Stomach (tissue), 9 donors: Measurements from ENCODE around the gene ARFGAP1. TPM values are rescaled to one million over a fixed set of nuclear protein-coding genes. Genes with fewer than 3 reads are reported as not detected.
"Not testable (repeated sequence)": the region's sequence is repeated elsewhere in the genome, so short reads cannot be mapped to it uniquely, and the experiment has no call there.

Experiments used
- DNase-seq, 2 donors: peaks; one replicate each; pipeline versions ENCODE4 v3.0.0 to v3.0.0-alpha.2; 2013 to 2019
- H3K27ac ChIP-seq, 5 donors: fragments of 200-600 bp in 4 of 5; sonication (generic) in 4 of 5; one replicate each; pipeline ENCODE4 v1.5.1; 2013 to 2019; ENCODE audit warnings: mild to moderate bottlenecking in 1 of 5, moderate library complexity in 1 of 5
- H3K27me3 ChIP-seq, 3 donors: fragments of 200-600 bp; sonication (generic); one replicate each; pipeline ENCODE4 v1.5.1; 2017 to 2019; ENCODE audit warnings: mixed run types in 1 of 3
- H3K36me3 ChIP-seq, 4 donors: fragments of 200-600 bp; sonication (generic); 1 replicate in 3 of 4; 2 replicates in 1 of 4; pipeline ENCODE4 v1.5.1; 2016 to 2019
- H3K4me1 ChIP-seq, 4 donors: fragments of 200-600 bp; sonication (generic); one replicate each; pipeline ENCODE4 v1.5.1; 2016 to 2019
- H3K4me3 ChIP-seq, 4 donors: fragments of 200-600 bp; sonication (generic) in 3 of 4; one replicate each; pipeline ENCODE4 v1.5.1; 2016 to 2019; ENCODE audit warnings: mild to moderate bottlenecking in 1 of 4
- H3K9me3 ChIP-seq, 4 donors: fragments of 200-600 bp; sonication (generic); one replicate each; pipeline ENCODE4 v1.5.1; 2016 to 2019
- CTCF ChIP-seq, 7 experiments: fragments of 450-650 bp in 4 of 7; fragments of 200-600 bp in 3 of 7; sonication (generic) in 3 of 7; IDR thresholded peaks; one replicate each; pipeline ENCODE4 v1.5.1; 2016 to 2019; ENCODE audit warnings: antibody characterized with exemption in 7 of 7, control low read depth in 2 of 7, mild to moderate bottlenecking in 1 of 7
- EP300 ChIP-seq: sonication (generic); formaldehyde crosslinking; IDR thresholded peaks from one replicate; pipeline ENCODE4 v1.6.1; 2017; ENCODE audit warnings: antibody characterized with exemption
- POLR2A ChIP-seq, 4 donors: fragments of 450-650 bp; IDR thresholded peaks; one replicate each; pipeline ENCODE4 v1.6.1; 2016; ENCODE audit warnings: antibody characterized with exemption in 4 of 4, control low read depth in 2 of 4, mild to moderate bottlenecking in 1 of 4, moderate library complexity in 1 of 4
- POLR2AphosphoS5 ChIP-seq, 3 donors: sonication (generic); formaldehyde crosslinking; IDR thresholded peaks; one replicate each; pipeline ENCODE4 v1.6.1; 2016; ENCODE audit warnings: antibody characterized with exemption in 3 of 3
- WGBS, 5 donors: extraction: QIAGEN DNeasy Blood & Tissue Kit in 3 of 5; methylation state at CpG; one replicate each; pipeline versions ENCODE4 v1.1.5 to v1.1.7; 2013 to 2018; 5-methylcytosine and 5-hydroxymethylcytosine counted together
- intact Hi-C: fragments of 100-400 bp; cut with DNase I; formaldehyde crosslinking; loops from one replicate; pipeline ENCODE4 v1.15.1; 2023; ENCODE audit warnings: low total_unique reads
- polyA plus RNA-seq, 3 donors: library from polyadenylated mRNA; stranded (reverse); fragments of 200-250 nt; gene quantifications; one replicate each; pipeline ENCODE4 v1.2.3, GENCODE V29; 2013
- total RNA-seq, 5 donors: library from RNA; depleted of rRNA; stranded (reverse); fragments of >200 nt; gene quantifications; one replicate each; pipeline versions ENCODE4 v1.1.0 to v1.2.3, GENCODE V29; 2014 to 2016
- donor health status: healthy with polysubstance abuse.
- donor health status: Bipolar disorder and iron deficiency.
- donor health status: healthy.

Gene ARFGAP1
- total and polyA plus RNA-seq, 8 donors, result 51.3 to 146 (median 59.4) TPM

GRCh38 chr20:63246490-63247288 lies 25.9 kb upstream of the ARFGAP1 start:
- intact Hi-C loops, result no loop called here
- 47 to 56% (median 54%) methylated on average over 8 to 50 of the region's 50 CpGs for WGBS, 5 donors
- Histone ChIP-seq H3K27me3 (peaks cover 0 to 100% (median 36%) of the 10 kb centered on the region in 3 donors), H3K4me3 (no peak overlapping the region), H3K36me3 (no peaks in the 10 kb centered on the region), H3K27ac (no peak overlapping the region), H3K4me1 (peaks cover 0 to 8% (median 0%) of the 10 kb centered on the region in 4 donors), H3K9me3 (no peaks in the 10 kb centered on the region)
- DNase-seq, result no peak
- TF ChIP-seq POLR2A (IDR thresholded peaks at IDR 0.05) (no peak), EP300 (no peak), CTCF (IDR thresholded peaks at IDR 0.05) (no peak), POLR2AphosphoS5 (IDR thresholded peaks at IDR 0.05) (no peak)

- intact Hi-C loops, result no loop called here
- Histone ChIP-seq H3K36me3 (no peaks in the 10 kb centered on the region), H3K9me3 (no peaks in the 10 kb centered on the region), H3K27me3 (peaks cover 0 to 100% (median 46%) of the 10 kb centered on the region in 3 donors), H3K4me3 (no peak overlapping the region), H3K27ac (no peak overlapping the region), H3K4me1 (peaks cover 0 to 8% (median 0%) of the 10 kb centered on the region in 4 donors)
- no peak for TF ChIP-seq EP300
- TF ChIP-seq POLR2A (IDR thresholded peaks at IDR 0.05), result no peak
- TF ChIP-seq POLR2AphosphoS5 (IDR thresholded peaks at IDR 0.05), result no peak
- no peak for TF ChIP-seq CTCF (IDR thresholded peaks at IDR 0.05)
- 65 to 75% (median 68%) methylated on average over 17 to 24 of the region's 24 CpGs for WGBS, 5 donors
- no peak for DNase-seq
Measured at GRCh38 chr20:63247671-63248228, 24.9 kb upstream of the ARFGAP1 start.

GRCh38 chr20:63248835-63249591 lies 23.6 kb upstream of the ARFGAP1 start:
- TF ChIP-seq POLR2AphosphoS5 (IDR thresholded peaks at IDR 0.05) (no peak), POLR2A (IDR thresholded peaks at IDR 0.05) (no peak), EP300 (no peak), CTCF (IDR thresholded peaks at IDR 0.05) (no peak)
- no peak overlapping the region for H3K27ac ChIP-seq
- no peaks in the 10 kb centered on the region for H3K36me3 ChIP-seq
- H3K4me3 ChIP-seq, result no peak overlapping the region
- H3K27me3 ChIP-seq, result peaks cover 9 to 100% (median 59%) of the 10 kb centered on the region in 3 donors
- DNase-seq, result no peak
- 64 to 75% (median 69%) methylated on average over 17 to 25 of the region's 25 CpGs for WGBS, 5 donors
- no peaks in the 10 kb centered on the region for H3K9me3 ChIP-seq
- H3K4me1 ChIP-seq, result peaks cover 6 to 19% (median 11%) of the 10 kb centered on the region in 4 donors
- intact Hi-C loops, result no loop called here

GRCh38 chr20:63249891-63250290 lies 22.7 kb upstream of the ARFGAP1 start:
- peaks cover 12 to 28% (median 19%) of the 10 kb centered on the region in 4 donors for H3K4me1 ChIP-seq
- TF ChIP-seq POLR2AphosphoS5 (IDR thresholded peaks at IDR 0.05) (no peak), POLR2A (IDR thresholded peaks at IDR 0.05) (no peak), EP300 (no peak), CTCF (IDR thresholded peaks at IDR 0.05) (no peak)
- WGBS, 5 donors, result 83 to 88% (median 86%) methylated on average over 11 to 15 of the region's 15 CpGs
- no peaks in the 10 kb centered on the region for H3K36me3 ChIP-seq
- no peak overlapping the region for H3K27ac ChIP-seq
- intact Hi-C loops, result no loop called here
- no peak overlapping the region for H3K4me3 ChIP-seq
- DNase-seq, result no peak
- no peaks in the 10 kb centered on the region for H3K9me3 ChIP-seq
- H3K27me3 ChIP-seq, result peaks cover 18 to 100% (median 68%) of the 10 kb centered on the region in 3 donors

- H3K27ac ChIP-seq, H3K9me3 ChIP-seq, intact Hi-C loops, DNase-seq, H3K36me3 ChIP-seq, H3K4me3 ChIP-seq: not testable (repeated sequence)
- peaks cover 12 to 28% (median 19%) of the 10 kb centered on the region in 4 donors for H3K4me1 ChIP-seq
- peaks cover 23 to 100% (median 82%) of the 10 kb centered on the region in 3 donors for H3K27me3 ChIP-seq
- 20 to 46% (median 38%) methylated on average over 12 to 14 of the region's 14 CpGs for WGBS, 5 donors
Measured at GRCh38 chr20:63251350-63251749, 21.3 kb upstream of the ARFGAP1 start.
